HepG2 (cell line): Measurements from ENCODE around the gene TSPAN17. TPM values are rescaled to one million over a fixed set of nuclear protein-coding genes. Genes with fewer than 3 reads are reported as not detected.

Experiments
- CBX1 ChIP-seq: IDR thresholded peaks from one replicate; pipeline ENCODE4 v1.6.1; 2016; ENCODE audit warnings: antibody characterized with exemption, low read depth
- CENPT ChIP-seq: sonication (generic); formaldehyde crosslinking; IDR thresholded peaks from 2 replicates; pipeline ENCODE4 v1.8.0; 2022; ENCODE audit warnings: low read depth, mild to moderate bottlenecking, moderate library complexity, missing genetic modification reagents
- JUN ChIP-seq: sonication (generic); formaldehyde crosslinking; IDR thresholded peaks from 2 replicates; pipeline ENCODE4 v1.4.0; 2020; ENCODE audit warnings: mild to moderate bottlenecking, missing genetic modification reagents
- NKX3-1 ChIP-seq: sonication (generic); formaldehyde crosslinking; IDR thresholded peaks from 2 replicates; pipeline ENCODE4 v1.5.0; 2020; ENCODE audit warnings: missing genetic modification reagents
- PAX8 ChIP-seq: sonication (generic); formaldehyde crosslinking; IDR thresholded peaks from 2 replicates; pipeline ENCODE4 v1.8.0; 2022; ENCODE audit warnings: mild to moderate bottlenecking, missing genetic modification reagents, borderline replicate concordance
- SMAD3 ChIP-seq: sonication (generic); formaldehyde crosslinking; IDR thresholded peaks from 2 replicates; pipeline ENCODE4 v1.4.0; 2020; ENCODE audit warnings: missing genetic modification reagents
- SRSF9 ChIP-seq: fragments of 200-400 bp; formaldehyde crosslinking; IDR thresholded peaks from 2 replicates; pipeline ENCODE4 v1.6.1; 2018; ENCODE audit warnings: borderline replicate concordance, mild to moderate bottlenecking, low read depth, low read length; ENCODE audit not compliant: insufficient read depth, poor library complexity, severe bottlenecking
- ZBTB1 ChIP-seq: sonication (generic); formaldehyde crosslinking; IDR thresholded peaks from 2 replicates; pipeline ENCODE4 v1.4.0; 2020; ENCODE audit warnings: missing genetic modification reagents, borderline replicate concordance
- ZFP36L2 ChIP-seq: sonication (generic); formaldehyde crosslinking; IDR thresholded peaks from 2 replicates; pipeline ENCODE4 v1.4.0; 2020; ENCODE audit warnings: missing genetic modification reagents
- ZFP62 ChIP-seq: sonication (generic); formaldehyde crosslinking; IDR thresholded peaks from 2 replicates; pipeline ENCODE4 v1.4.0; 2020; ENCODE audit warnings: missing genetic modification reagents
- ZNF260 ChIP-seq: sonication (generic); formaldehyde crosslinking; IDR thresholded peaks from 2 replicates; pipeline ENCODE4 v1.4.0; 2020; ENCODE audit warnings: missing genetic modification reagents, low read depth, mild to moderate bottlenecking, borderline replicate concordance
- ZNF598 ChIP-seq: sonication (generic); formaldehyde crosslinking; IDR thresholded peaks from 2 replicates; pipeline ENCODE4 v1.5.1; 2020; ENCODE audit warnings: mild to moderate bottlenecking, missing genetic modification reagents, borderline replicate concordance
- ZNF670 ChIP-seq: sonication (generic); formaldehyde crosslinking; IDR thresholded peaks from 2 replicates; pipeline ENCODE4 v1.8.0; 2022; ENCODE audit warnings: mild to moderate bottlenecking, missing genetic modification reagents, borderline replicate concordance
- ZNF776 ChIP-seq: sonication (generic); formaldehyde crosslinking; IDR thresholded peaks from 2 replicates; pipeline ENCODE4 v1.4.0; 2020; ENCODE audit warnings: mild to moderate bottlenecking, missing genetic modification reagents
- polyA plus RNA-seq, 8 experiments: library from polyadenylated mRNA; depleted of rRNA in 3 of 8; stranded (reverse) in 7 of 8; unstranded in 1 of 8; fragments of >200 nt; fragmentation: Illumina TruSeq in 4 of 8; extraction: Trizol in 4 of 8; gene quantifications; 2 replicates each; pipeline versions ENCODE4 v1.2.1 to v1.2.3, GENCODE V29; 2011 to 2016; ENCODE audit warnings: low read depth in 4 of 8, missing spikeins in 1 of 8, mixed read lengths in 1 of 8; ENCODE audit not compliant: insufficient read depth in 1 of 8
- total RNA-seq, 5 experiments: library from RNA; depleted of rRNA; stranded (reverse); fragments of >200 nt; fragmentation: Illumina TruSeq; extraction: Trizol; gene quantifications; 2 replicates each; pipeline ENCODE4 v1.2.3, GENCODE V29; 2016; ENCODE audit warnings: low read depth in 1 of 5
- TF ChIP-seq, protein P1 (sequence below): sonication (generic); formaldehyde crosslinking; IDR thresholded peaks from 2 replicates; pipeline ENCODE4; 2020; ENCODE audit warnings: missing genetic modification reagents, mild to moderate bottlenecking, borderline replicate concordance
- TF ChIP-seq, protein P2 (sequence below): sonication (generic); formaldehyde crosslinking; IDR thresholded peaks from 2 replicates; pipeline ENCODE4 v1.4.0; 2020; ENCODE audit warnings: missing genetic modification reagents, borderline replicate concordance
- TF ChIP-seq, protein P3 (sequence below): IDR thresholded peaks from 2 replicates; pipeline ENCODE4 v1.6.1; 2016; ENCODE audit warnings: missing biosample characterization, missing genetic modification reagents, low read depth
- TF ChIP-seq, protein P4 (sequence below): sonication (generic); formaldehyde crosslinking; IDR thresholded peaks from 2 replicates; pipeline ENCODE4 v1.8.0; 2022; ENCODE audit warnings: missing genetic modification reagents, mild to moderate bottlenecking, moderate library complexity, borderline replicate concordance
- TF ChIP-seq, protein P5 (sequence below): sonication (generic); formaldehyde crosslinking; IDR thresholded peaks from 2 replicates; pipeline ENCODE4 v1.4.0; 2020; ENCODE audit warnings: missing genetic modification reagents

Gene TSPAN17
- total and polyA plus RNA-seq, 2 of the 13 experiments (the other 11 are each of a cell fraction or from before 2014, with no cell fraction given) = 11.5 to 15.0 TPM

DNA sequence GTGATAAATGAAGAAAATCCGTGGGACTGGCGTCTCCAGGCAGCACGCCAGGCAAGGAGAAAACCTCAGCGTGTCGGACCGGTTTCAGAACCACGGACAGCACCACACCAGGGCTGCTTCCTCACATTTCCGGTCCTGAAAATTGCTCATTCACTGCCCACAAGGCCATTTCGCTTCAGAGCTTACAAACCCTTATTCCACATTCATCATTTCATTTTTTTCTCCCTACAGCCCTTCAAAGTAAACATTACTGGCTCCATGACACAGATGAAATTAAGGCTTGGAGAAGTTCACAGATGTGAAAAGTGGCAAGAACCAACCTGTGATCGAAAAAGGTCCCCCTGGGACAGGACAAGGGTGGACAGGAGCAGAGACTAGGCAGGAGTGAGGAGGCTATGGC lies 35.8 kb upstream of the TSPAN17 start (continued):
- TF ChIP-seq CBX1 = no peak
- TF ChIP-seq, protein P1, sequence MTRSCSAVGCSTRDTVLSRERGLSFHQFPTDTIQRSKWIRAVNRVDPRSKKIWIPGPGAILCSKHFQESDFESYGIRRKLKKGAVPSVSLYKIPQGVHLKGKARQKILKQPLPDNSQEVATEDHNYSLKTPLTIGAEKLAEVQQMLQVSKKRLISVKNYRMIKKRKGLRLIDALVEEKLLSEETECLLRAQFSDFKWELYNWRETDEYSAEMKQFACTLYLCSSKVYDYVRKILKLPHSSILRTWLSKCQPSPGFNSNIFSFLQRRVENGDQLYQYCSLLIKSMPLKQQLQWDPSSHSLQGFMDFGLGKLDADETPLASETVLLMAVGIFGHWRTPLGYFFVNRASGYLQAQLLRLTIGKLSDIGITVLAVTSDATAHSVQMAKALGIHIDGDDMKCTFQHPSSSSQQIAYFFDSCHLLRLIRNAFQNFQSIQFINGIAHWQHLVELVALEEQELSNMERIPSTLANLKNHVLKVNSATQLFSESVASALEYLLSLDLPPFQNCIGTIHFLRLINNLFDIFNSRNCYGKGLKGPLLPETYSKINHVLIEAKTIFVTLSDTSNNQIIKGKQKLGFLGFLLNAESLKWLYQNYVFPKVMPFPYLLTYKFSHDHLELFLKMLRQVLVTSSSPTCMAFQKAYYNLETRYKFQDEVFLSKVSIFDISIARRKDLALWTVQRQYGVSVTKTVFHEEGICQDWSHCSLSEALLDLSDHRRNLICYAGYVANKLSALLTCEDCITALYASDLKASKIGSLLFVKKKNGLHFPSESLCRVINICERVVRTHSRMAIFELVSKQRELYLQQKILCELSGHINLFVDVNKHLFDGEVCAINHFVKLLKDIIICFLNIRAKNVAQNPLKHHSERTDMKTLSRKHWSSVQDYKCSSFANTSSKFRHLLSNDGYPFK (CRISPR knock-in tag) = no peak
- no peak for TF ChIP-seq SRSF9
- no peak for TF ChIP-seq JUN (CRISPR knock-in tag)
- TF ChIP-seq, protein P2, sequence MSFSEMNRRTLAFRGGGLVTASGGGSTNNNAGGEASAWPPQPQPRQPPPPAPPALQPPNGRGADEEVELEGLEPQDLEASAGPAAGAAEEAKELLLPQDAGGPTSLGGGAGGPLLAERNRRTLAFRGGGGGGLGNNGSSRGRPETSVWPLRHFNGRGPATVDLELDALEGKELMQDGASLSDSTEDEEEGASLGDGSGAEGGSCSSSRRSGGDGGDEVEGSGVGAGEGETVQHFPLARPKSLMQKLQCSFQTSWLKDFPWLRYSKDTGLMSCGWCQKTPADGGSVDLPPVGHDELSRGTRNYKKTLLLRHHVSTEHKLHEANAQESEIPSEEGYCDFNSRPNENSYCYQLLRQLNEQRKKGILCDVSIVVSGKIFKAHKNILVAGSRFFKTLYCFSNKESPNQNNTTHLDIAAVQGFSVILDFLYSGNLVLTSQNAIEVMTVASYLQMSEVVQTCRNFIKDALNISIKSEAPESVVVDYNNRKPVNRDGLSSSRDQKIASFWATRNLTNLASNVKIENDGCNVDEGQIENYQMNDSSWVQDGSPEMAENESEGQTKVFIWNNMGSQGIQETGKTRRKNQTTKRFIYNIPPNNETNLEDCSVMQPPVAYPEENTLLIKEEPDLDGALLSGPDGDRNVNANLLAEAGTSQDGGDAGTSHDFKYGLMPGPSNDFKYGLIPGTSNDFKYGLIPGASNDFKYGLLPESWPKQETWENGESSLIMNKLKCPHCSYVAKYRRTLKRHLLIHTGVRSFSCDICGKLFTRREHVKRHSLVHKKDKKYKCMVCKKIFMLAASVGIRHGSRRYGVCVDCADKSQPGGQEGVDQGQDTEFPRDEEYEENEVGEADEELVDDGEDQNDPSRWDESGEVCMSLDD = no peak
- no peak for TF ChIP-seq ZNF670 (CRISPR knock-in tag)
- TF ChIP-seq, protein P3, sequence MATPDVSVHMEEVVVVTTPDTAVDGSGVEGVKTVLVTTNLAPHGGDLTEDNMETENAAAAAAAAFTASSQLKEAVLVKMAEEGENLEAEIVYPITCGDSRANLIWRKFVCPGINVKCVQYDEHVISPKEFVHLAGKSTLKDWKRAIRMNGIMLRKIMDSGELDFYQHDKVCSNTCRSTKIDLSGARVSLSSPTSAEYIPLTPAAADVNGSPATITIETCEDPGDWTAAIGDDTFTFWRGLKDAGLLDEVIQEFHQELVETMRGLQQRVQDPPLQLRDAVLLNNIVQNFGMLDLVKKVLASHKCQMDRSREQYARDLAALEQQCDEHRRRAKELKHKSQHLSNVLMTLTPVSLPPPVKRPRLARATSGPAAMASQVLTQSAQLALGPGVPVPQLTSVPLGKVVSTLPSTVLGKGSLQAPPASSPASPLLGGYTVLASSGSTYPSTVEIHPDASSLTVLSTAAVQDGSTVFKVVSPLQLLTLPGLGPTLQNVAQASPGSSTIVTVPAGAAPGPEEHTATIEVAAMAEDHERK (CRISPR knock-in tag) = no peak
- TF ChIP-seq PAX8 (CRISPR knock-in tag) = no peak
- TF ChIP-seq, protein P4, sequence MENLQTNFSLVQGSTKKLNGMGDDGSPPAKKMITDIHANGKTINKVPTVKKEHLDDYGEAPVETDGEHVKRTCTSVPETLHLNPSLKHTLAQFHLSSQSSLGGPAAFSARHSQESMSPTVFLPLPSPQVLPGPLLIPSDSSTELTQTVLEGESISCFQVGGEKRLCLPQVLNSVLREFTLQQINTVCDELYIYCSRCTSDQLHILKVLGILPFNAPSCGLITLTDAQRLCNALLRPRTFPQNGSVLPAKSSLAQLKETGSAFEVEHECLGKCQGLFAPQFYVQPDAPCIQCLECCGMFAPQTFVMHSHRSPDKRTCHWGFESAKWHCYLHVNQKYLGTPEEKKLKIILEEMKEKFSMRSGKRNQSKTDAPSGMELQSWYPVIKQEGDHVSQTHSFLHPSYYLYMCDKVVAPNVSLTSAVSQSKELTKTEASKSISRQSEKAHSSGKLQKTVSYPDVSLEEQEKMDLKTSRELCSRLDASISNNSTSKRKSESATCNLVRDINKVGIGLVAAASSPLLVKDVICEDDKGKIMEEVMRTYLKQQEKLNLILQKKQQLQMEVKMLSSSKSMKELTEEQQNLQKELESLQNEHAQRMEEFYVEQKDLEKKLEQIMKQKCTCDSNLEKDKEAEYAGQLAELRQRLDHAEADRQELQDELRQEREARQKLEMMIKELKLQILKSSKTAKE = no peak
- TF ChIP-seq ZFP36L2 (CRISPR knock-in tag) = 0 out of 2 replicates have a peak, but pooled peaks have one; percentile 72
- TF ChIP-seq ZNF776 (CRISPR knock-in tag) = no peak
- TF ChIP-seq CENPT = no peak
- no peak for TF ChIP-seq ZNF260 (CRISPR knock-in tag)
- TF ChIP-seq ZBTB1 (CRISPR knock-in tag) = no peak
- TF ChIP-seq, protein P5, sequence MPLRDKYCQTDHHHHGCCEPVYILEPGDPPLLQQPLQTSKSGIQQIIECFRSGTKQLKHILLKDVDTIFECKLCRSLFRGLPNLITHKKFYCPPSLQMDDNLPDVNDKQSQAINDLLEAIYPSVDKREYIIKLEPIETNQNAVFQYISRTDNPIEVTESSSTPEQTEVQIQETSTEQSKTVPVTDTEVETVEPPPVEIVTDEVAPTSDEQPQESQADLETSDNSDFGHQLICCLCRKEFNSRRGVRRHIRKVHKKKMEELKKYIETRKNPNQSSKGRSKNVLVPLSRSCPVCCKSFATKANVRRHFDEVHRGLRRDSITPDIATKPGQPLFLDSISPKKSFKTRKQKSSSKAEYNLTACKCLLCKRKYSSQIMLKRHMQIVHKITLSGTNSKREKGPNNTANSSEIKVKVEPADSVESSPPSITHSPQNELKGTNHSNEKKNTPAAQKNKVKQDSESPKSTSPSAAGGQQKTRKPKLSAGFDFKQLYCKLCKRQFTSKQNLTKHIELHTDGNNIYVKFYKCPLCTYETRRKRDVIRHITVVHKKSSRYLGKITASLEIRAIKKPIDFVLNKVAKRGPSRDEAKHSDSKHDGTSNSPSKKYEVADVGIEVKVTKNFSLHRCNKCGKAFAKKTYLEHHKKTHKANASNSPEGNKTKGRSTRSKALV (CRISPR knock-in tag) = 0 out of 2 replicates have a peak, but pooled peaks have one; percentile 48
- TF ChIP-seq SMAD3 (CRISPR knock-in tag) = peak; percentile 92
- TF ChIP-seq NKX3-1 (CRISPR knock-in tag) = peak; percentile 83
- TF ChIP-seq ZNF598 = no peak
- TF ChIP-seq ZFP62 = no peak
